Endodermal cell (in vitro differentiated cells): ENCODE measurements around the gene BNIP2. TPM values are rescaled to one million over a fixed set of nuclear protein-coding genes. Genes with fewer than 3 reads are reported as not detected.
A peak's percentile ranks its signal among the peaks of the same experiment; 100 is the strongest.
"Not testable (repeated sequence)": the region's sequence is repeated elsewhere in the genome, so short reads cannot be mapped to it uniquely, and the experiment has no call there.

Source experiments
- DNase-seq: peaks from one replicate; pipeline ENCODE4 v3.0.0-alpha.2; 2017
- H3K27ac ChIP-seq: 2 replicates; pipeline ENCODE4 v1.5.1; 2013; ENCODE audit warnings: mild to moderate bottlenecking, low read depth, low read length, moderate library complexity
- H3K27me3 ChIP-seq: 2 replicates; pipeline ENCODE4 v1.6.1; 2013; ENCODE audit warnings: mild to moderate bottlenecking, low read length, moderate library complexity; ENCODE audit not compliant: insufficient read depth, control insufficient read depth, poor library complexity, severe bottlenecking
- H3K36me3 ChIP-seq: 2 replicates; pipeline ENCODE4 v1.7.0; 2013; ENCODE audit warnings: mild to moderate bottlenecking, low read length, moderate library complexity; ENCODE audit not compliant: control insufficient read depth, insufficient read depth
- H3K4me1 ChIP-seq: one replicate; pipeline ENCODE4 v1.7.0; 2013; ENCODE audit warnings: low read length; ENCODE audit not compliant: control insufficient read depth, insufficient read depth
- H3K4me3 ChIP-seq: 2 replicates; pipeline ENCODE4 v1.5.1; 2013; ENCODE audit warnings: mild to moderate bottlenecking, low read length, moderate library complexity
- H3K9ac ChIP-seq: 2 replicates; pipeline ENCODE4 v1.6.1; 2013; ENCODE audit warnings: mild to moderate bottlenecking, low read length, moderate library complexity; ENCODE audit not compliant: poor library complexity, severe bottlenecking; ENCODE audit errors: extremely low read depth
- H3K9me3 ChIP-seq: 2 replicates; pipeline ENCODE4 v1.6.1; 2013; ENCODE audit warnings: mild to moderate bottlenecking, low read length, moderate library complexity; ENCODE audit not compliant: control insufficient read depth
- H3K27ac Mint-ChIP-seq: 2 replicates; pipeline ENCODE4 v1.8.0; 2020; ENCODE audit warnings: mixed read lengths
- H3K27me3 Mint-ChIP-seq: 2 replicates; pipeline ENCODE4 v1.8.0; 2021; ENCODE audit warnings: mild to moderate bottlenecking, mixed read lengths; ENCODE audit not compliant: insufficient read depth
- H3K36me3 Mint-ChIP-seq: 2 replicates; pipeline ENCODE4 v1.8.0; 2020; ENCODE audit warnings: low read depth, mixed read lengths
- H3K4me1 Mint-ChIP-seq: 2 replicates; pipeline ENCODE4 v1.8.0; 2020; ENCODE audit warnings: mixed read lengths
- H3K4me3 Mint-ChIP-seq: 2 replicates; pipeline ENCODE4 v1.8.0; 2020; ENCODE audit warnings: mild to moderate bottlenecking, moderate library complexity, mixed read lengths
- H3K9me3 Mint-ChIP-seq: 2 replicates; pipeline ENCODE4 v1.8.0; 2020; ENCODE audit warnings: mild to moderate bottlenecking, mixed read lengths
- CTCF ChIP-seq: fragments of 200-600 bp; sonication (generic); conservative IDR thresholded peaks from 2 replicates; pipeline ENCODE4 v1.5.0; 2021; ENCODE audit warnings: antibody characterized with exemption, mild to moderate bottlenecking
- WGBS, 2 experiments: methylation state at CpG; one replicate each; pipeline versions ENCODE4 v1.1.5 to v1.1.7; 2013; ENCODE audit warnings: missing lambda C conversion rate in 2 of 2, mixed read lengths in 1 of 2; ENCODE audit not compliant: insufficient coverage in 1 of 2, insufficient read length in 1 of 2; 5-methylcytosine and 5-hydroxymethylcytosine counted together
- total RNA-seq, 2 donors: library from RNA; stranded (reverse); fragmentation: NEBNext Ultra II Directional in 1 of 2; extraction: Animal tissue kit (Norgen Biotek cat#: 25700) in 1 of 2; gene quantifications; 2 replicates in 1 of 2; 3 replicates in 1 of 2; pipeline ENCODE4 v1.2.1, GENCODE V29; 2021

BNIP2 gene
- total RNA-seq, 2 donors from 2014 or later, result 52.3 to 52.6 TPM

GRCh38 chr15:59702351-59702750 is 13.2 kb upstream of the BNIP2 start:
- Histone ChIP-seq H3K4me1 (peaks cover 10% of the 10 kb centered on the region), H3K27me3 (no peaks in the 10 kb centered on the region), H3K9ac (no peak overlapping the region), H3K4me3 (peak overlapping the region; percentile 51), H3K9me3 (peaks cover 3% of the 10 kb centered on the region), H3K27ac (no peak overlapping the region), H3K36me3 (no peaks in the 10 kb centered on the region)
- H3K4me3 Mint-ChIP-seq, result no peak overlapping the region
- peaks cover 4% of the 10 kb centered on the region for H3K9me3 Mint-ChIP-seq
- no peak for TF ChIP-seq CTCF
- H3K27me3 Mint-ChIP-seq, result no peaks in the 10 kb centered on the region
- no peak overlapping the region for H3K27ac Mint-ChIP-seq
- peaks cover 50% of the 10 kb centered on the region for H3K4me1 Mint-ChIP-seq
- no peaks in the 10 kb centered on the region for H3K36me3 Mint-ChIP-seq
- no peak for DNase-seq

GRCh38 chr15:59701880-59702279 is 12.8 kb upstream of the BNIP2 start:
- no peak for TF ChIP-seq CTCF

GRCh38 chr15:59699810-59700431 is 10.8 kb upstream of the BNIP2 start:
- Mint-ChIP-seq H3K4me1 (peaks cover 58% of the 10 kb centered on the region), H3K9me3 (peaks cover 2% of the 10 kb centered on the region), H3K4me3 (no peak overlapping the region), H3K27me3 (no peaks in the 10 kb centered on the region), H3K36me3 (no peaks in the 10 kb centered on the region), H3K27ac (no peak overlapping the region)
- no peak for DNase-seq
- no peak overlapping the region for H3K4me3 ChIP-seq
- TF ChIP-seq CTCF, result no peak
- no peak overlapping the region for H3K27ac ChIP-seq
- no peak overlapping the region for H3K9ac ChIP-seq
- WGBS, 2 experiments, result 86% methylated on average over 2 of the region's 4 CpGs; no CpG with 5 or more reads in 1 of the 2 experiments
- H3K36me3 ChIP-seq, result no peaks in the 10 kb centered on the region
- H3K27me3 ChIP-seq, result no peaks in the 10 kb centered on the region
- peaks cover 13% of the 10 kb centered on the region for H3K4me1 ChIP-seq
- no peaks in the 10 kb centered on the region for H3K9me3 ChIP-seq

More at GRCh38 chr15:59701880-59702279, 12.8 kb upstream of the BNIP2 start:
- Mint-ChIP-seq H3K27me3 (no peaks in the 10 kb centered on the region), H3K27ac (peak overlapping the region; percentile 75), H3K4me3 (peak overlapping the region; percentile 21), H3K36me3 (no peaks in the 10 kb centered on the region), H3K4me1 (peaks cover 54% of the 10 kb centered on the region), H3K9me3 (no peaks in the 10 kb centered on the region)
- WGBS, 2 experiments, result 81 to 84% methylated on average over 4 of the region's 4 CpGs
- Histone ChIP-seq H3K4me1 (peaks cover 10% of the 10 kb centered on the region), H3K36me3 (no peaks in the 10 kb centered on the region), H3K9ac (no peak overlapping the region), H3K9me3 (no peaks in the 10 kb centered on the region), H3K27ac (no peak overlapping the region), H3K27me3 (no peaks in the 10 kb centered on the region), H3K4me3 (peak overlapping the region; percentile 51)
- DNase-seq, result no peak

- H3K4me1 ChIP-seq, result peaks cover 13% of the 10 kb centered on the region
- 93% methylated on average over 4 of the region's 4 CpGs; no CpG with 5 or more reads in 1 of the 2 experiments for WGBS, 2 experiments
- not testable (repeated sequence) for H3K27ac Mint-ChIP-seq, DNase-seq, H3K27ac ChIP-seq, H3K36me3 ChIP-seq, H3K9ac ChIP-seq, H3K9me3 ChIP-seq, H3K27me3 ChIP-seq, H3K4me3 ChIP-seq, H3K4me3 Mint-ChIP-seq, H3K36me3 Mint-ChIP-seq, H3K27me3 Mint-ChIP-seq, H3K9me3 Mint-ChIP-seq
- peaks cover 50% of the 10 kb centered on the region for H3K4me1 Mint-ChIP-seq
Measured at GRCh38 chr15:59698065-59698464, 8.9 kb upstream of the BNIP2 start.
